ENCODE results near the gene ARHGAP11A.
"Not testable (repeated sequence)": the region's sequence is repeated elsewhere in the genome, so short reads cannot be mapped to it uniquely, and the experiment has no call there.

The ARHGAP11A gene, protein sequence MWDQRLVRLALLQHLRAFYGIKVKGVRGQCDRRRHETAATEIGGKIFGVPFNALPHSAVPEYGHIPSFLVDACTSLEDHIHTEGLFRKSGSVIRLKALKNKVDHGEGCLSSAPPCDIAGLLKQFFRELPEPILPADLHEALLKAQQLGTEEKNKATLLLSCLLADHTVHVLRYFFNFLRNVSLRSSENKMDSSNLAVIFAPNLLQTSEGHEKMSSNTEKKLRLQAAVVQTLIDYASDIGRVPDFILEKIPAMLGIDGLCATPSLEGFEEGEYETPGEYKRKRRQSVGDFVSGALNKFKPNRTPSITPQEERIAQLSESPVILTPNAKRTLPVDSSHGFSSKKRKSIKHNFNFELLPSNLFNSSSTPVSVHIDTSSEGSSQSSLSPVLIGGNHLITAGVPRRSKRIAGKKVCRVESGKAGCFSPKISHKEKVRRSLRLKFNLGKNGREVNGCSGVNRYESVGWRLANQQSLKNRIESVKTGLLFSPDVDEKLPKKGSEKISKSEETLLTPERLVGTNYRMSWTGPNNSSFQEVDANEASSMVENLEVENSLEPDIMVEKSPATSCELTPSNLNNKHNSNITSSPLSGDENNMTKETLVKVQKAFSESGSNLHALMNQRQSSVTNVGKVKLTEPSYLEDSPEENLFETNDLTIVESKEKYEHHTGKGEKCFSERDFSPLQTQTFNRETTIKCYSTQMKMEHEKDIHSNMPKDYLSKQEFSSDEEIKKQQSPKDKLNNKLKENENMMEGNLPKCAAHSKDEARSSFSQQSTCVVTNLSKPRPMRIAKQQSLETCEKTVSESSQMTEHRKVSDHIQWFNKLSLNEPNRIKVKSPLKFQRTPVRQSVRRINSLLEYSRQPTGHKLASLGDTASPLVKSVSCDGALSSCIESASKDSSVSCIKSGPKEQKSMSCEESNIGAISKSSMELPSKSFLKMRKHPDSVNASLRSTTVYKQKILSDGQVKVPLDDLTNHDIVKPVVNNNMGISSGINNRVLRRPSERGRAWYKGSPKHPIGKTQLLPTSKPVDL

GRCh38 chr15:32615051-32615870 is at the start of gene ARHGAP11A:
TSS of gene ARHGAP11A (plus strand) at chr15:32615504. CDS start at chr15:32616212, 708 bp downstream.
- DNase-seq (ENCODE audit: low spot score), result peak; percentile 58

GRCh38 chr15:32568988-32569387 is 46.3 kb upstream of the ARHGAP11A start:
- DNase-seq (ENCODE audit: low spot score), result not testable (repeated sequence)

DNA sequence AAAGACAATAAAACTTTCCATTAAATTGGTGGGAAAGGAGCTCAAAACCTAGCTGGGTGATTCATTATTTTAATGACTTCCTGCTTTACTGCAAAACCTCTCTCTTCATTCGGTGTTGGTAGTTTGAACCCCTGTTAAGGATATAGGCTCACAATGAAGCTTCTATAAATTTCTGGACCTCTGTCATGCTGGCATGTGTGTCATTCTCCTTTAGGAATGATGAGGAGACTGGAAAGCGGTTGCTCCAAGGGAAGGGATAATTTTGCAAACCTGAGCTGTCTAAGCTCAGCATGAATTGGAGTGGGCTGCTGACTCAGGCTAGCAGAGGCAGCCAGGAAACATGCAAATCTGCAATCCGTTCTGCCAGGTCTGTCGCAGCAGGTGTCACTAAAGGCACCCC is 36.8 kb upstream of the ARHGAP11A start:
- DNase-seq (ENCODE audit: low spot score), result not testable (repeated sequence)

GRCh38 chr15:32585844-32586243 is 29.5 kb upstream of the ARHGAP11A start:
- not testable (repeated sequence) for DNase-seq (ENCODE audit: low spot score)

GRCh38 chr15:32593151-32593550 is 22.2 kb upstream of the ARHGAP11A start, which contains the start of gene GOLGA8N:
TSS of gene GOLGA8N (plus strand) at chr15:32593456.
- not testable (repeated sequence) for DNase-seq (ENCODE audit: low spot score)

- DNase-seq (ENCODE audit: low spot score), result not testable (repeated sequence)
Measured at GRCh38 chr15:32609518-32609917, 5.8 kb upstream of the ARHGAP11A start.

GRCh38 chr15:32610719-32611118 is 4.6 kb upstream of the ARHGAP11A start:
- DNase-seq (ENCODE audit: low spot score), result not testable (repeated sequence)

DNA sequence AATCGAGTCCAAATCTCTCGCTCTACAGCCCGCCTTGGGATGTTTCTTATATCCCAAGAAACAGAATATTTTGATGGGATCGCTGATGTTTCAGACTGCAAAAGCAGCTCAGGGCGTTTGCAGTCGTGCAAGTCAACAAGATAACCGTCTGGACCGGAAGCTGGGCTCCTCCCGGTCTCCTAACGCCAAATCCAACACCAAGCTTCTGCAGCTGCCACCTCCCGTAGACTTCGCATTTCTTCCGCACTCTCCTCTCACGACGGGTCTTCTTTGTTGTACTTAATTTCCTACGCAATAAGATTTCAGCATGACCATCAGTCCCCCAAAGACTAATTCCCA is 623 bp upstream of the ARHGAP11A start:
- DNase-seq (ENCODE audit: low spot score), result not testable (repeated sequence)

DNA sequence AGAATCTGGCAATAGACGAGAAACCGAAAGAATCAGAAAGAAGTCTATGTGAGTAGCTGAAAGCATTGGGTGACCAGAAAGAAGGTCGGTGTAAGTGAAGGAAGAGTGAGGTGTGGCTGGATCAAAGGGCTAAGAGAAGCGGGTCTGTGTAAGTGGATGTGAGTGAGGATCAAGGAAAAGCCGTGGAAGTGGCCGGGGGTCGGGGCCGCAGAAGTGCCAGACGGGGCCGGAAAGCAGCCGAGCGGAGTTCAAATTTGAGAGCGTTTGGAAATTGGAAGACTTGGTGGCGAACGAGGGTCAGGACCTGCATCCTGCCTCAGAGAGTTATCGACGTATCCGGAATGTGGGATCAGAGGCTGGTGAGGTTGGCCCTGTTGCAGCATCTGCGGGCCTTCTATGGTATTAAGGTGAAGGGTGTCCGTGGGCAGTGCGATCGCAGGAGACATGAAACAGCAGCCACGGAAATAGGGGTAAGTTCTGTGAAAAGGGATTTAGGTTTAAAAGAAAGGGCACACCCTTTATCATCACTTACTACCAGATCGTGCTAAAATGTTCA is 645 bp downstream of the ARHGAP11A start:
- not testable (repeated sequence) for DNase-seq (ENCODE audit: low spot score)

- TF ChIP-seq, protein P1, sequence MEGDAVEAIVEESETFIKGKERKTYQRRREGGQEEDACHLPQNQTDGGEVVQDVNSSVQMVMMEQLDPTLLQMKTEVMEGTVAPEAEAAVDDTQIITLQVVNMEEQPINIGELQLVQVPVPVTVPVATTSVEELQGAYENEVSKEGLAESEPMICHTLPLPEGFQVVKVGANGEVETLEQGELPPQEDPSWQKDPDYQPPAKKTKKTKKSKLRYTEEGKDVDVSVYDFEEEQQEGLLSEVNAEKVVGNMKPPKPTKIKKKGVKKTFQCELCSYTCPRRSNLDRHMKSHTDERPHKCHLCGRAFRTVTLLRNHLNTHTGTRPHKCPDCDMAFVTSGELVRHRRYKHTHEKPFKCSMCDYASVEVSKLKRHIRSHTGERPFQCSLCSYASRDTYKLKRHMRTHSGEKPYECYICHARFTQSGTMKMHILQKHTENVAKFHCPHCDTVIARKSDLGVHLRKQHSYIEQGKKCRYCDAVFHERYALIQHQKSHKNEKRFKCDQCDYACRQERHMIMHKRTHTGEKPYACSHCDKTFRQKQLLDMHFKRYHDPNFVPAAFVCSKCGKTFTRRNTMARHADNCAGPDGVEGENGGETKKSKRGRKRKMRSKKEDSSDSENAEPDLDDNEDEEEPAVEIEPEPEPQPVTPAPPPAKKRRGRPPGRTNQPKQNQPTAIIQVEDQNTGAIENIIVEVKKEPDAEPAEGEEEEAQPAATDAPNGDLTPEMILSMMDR (IDR thresholded peaks at IDR 0.05; ENCODE audit: extremely low read depth, missing control alignments), result no peak
- DNase-seq (ENCODE audit: low spot score), result no peak
Measured at GRCh38 chr15:32636410-32636809, 21.1 kb downstream of the ARHGAP11A start.

DNA sequence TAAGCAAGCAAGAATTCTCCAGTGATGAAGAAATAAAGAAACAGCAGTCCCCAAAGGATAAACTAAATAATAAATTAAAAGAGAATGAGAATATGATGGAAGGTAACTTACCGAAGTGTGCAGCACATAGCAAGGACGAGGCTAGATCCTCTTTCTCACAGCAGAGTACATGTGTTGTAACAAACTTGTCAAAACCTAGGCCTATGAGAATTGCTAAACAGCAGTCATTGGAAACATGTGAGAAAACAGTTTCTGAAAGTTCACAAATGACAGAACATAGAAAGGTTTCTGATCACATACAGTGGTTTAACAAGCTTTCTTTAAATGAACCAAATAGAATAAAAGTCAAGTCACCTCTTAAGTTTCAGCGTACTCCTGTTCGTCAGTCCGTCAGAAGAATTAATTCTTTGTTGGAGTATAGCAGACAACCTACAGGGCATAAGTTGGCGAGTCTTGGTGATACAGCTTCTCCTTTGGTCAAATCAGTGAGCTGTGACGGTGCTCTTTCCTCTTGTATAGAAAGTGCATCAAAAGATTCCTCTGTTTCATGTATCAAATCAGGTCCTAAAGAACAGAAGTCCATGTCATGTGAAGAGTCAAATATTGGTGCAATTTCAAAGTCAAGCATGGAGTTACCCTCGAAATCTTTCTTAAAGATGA is 21.7 kb downstream of the ARHGAP11A start:
- DNase-seq (ENCODE audit: low spot score), result no peak
- TF ChIP-seq, protein P1 (IDR thresholded peaks at IDR 0.05; ENCODE audit: extremely low read depth, missing control alignments), result no peak

All from GM20000 (cell line).